ENCODE data around the gene USP34.

DNA sequence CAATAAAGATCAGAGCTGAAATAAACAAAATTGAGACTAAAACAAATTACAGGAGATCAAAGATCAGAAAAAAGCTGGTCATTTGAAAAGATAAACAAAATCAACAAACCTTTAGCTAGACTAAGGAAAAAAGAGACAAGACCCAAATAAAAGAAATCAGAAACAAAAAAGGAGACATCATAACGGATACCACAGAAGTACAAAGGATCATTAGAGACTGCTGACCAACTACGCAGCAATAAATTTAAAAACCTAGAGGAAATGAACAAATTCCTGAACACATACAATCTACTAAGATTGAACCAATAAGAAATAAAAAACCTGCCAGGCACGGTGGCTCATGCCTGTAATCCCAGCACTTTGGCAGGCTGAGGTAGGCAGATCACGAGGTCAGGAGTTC, 33.7 kb downstream of the USP34 start:
- no peak for TF ChIP-seq ZNF266 (tag by site-specific recombination; IDR thresholded peaks at IDR 0.05; ENCODE audit: low read depth)
- TF ChIP-seq, protein P1, sequence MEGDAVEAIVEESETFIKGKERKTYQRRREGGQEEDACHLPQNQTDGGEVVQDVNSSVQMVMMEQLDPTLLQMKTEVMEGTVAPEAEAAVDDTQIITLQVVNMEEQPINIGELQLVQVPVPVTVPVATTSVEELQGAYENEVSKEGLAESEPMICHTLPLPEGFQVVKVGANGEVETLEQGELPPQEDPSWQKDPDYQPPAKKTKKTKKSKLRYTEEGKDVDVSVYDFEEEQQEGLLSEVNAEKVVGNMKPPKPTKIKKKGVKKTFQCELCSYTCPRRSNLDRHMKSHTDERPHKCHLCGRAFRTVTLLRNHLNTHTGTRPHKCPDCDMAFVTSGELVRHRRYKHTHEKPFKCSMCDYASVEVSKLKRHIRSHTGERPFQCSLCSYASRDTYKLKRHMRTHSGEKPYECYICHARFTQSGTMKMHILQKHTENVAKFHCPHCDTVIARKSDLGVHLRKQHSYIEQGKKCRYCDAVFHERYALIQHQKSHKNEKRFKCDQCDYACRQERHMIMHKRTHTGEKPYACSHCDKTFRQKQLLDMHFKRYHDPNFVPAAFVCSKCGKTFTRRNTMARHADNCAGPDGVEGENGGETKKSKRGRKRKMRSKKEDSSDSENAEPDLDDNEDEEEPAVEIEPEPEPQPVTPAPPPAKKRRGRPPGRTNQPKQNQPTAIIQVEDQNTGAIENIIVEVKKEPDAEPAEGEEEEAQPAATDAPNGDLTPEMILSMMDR (tag by site-specific recombination; IDR thresholded peaks at IDR 0.05): no peak
- no peak for TF ChIP-seq ZNF274 (IDR thresholded peaks at IDR 0.05; ENCODE audit: low read length)
- no peak for TF ChIP-seq ZNF274 (tag by site-specific recombination; IDR thresholded peaks at IDR 0.05; ENCODE audit: borderline replicate concordance)
- no peak for TF ChIP-seq ZNF426 (tag by site-specific recombination; IDR thresholded peaks at IDR 0.05)
- TF ChIP-seq, protein P2, sequence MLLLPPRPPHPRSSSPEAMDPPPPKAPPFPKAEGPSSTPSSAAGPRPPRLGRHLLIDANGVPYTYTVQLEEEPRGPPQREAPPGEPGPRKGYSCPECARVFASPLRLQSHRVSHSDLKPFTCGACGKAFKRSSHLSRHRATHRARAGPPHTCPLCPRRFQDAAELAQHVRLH (tag by site-specific recombination; IDR thresholded peaks at IDR 0.05): no peak
- TF ChIP-seq ZXDB (tag by site-specific recombination; IDR thresholded peaks at IDR 0.05): no peak
- TF ChIP-seq ZNF830 (tag by site-specific recombination; IDR thresholded peaks at IDR 0.05; ENCODE audit: low read depth): no peak
- TF ChIP-seq ZBTB20 (tag by site-specific recombination; IDR thresholded peaks at IDR 0.05): no peak
- TF ChIP-seq ZNF626 (tag by site-specific recombination; IDR thresholded peaks at IDR 0.05): no peak
- no peak for TF ChIP-seq ZNF792 (tag by site-specific recombination; IDR thresholded peaks at IDR 0.05)
- TF ChIP-seq ZBTB48 (tag by site-specific recombination; IDR thresholded peaks at IDR 0.05): no peak
